ENCODE data around the gene BEST3.

The BEST3 gene

GRCh38 chr12:69688021-69688420 lies 11.1 kb downstream of the BEST3 start:
- H3K27ac ChIP-seq = no peak overlapping the region
- TF ChIP-seq CTCF (conservative IDR thresholded peaks at IDR 0.05) = no peak
- no peak for TF ChIP-seq ZFX (IDR thresholded peaks at IDR 0.05)

GRCh38 chr12:69687390-69687789 lies 11.7 kb downstream of the BEST3 start:
- no peak for TF ChIP-seq CTCF (conservative IDR thresholded peaks at IDR 0.05)
- no peak for TF ChIP-seq ZFX (IDR thresholded peaks at IDR 0.05)
- H3K27ac ChIP-seq = no peak overlapping the region

GRCh38 chr12:69686731-69687130 lies 12.4 kb downstream of the BEST3 start:
- TF ChIP-seq ZFX (IDR thresholded peaks at IDR 0.05) (no peak), CTCF (conservative IDR thresholded peaks at IDR 0.05) (no peak)
- no peak overlapping the region for H3K27ac ChIP-seq

GRCh38 chr12:69685810-69686209 lies 13.3 kb downstream of the BEST3 start:
- no peak overlapping the region for H3K27ac ChIP-seq
- TF ChIP-seq ZFX (IDR thresholded peaks at IDR 0.05) (no peak), CTCF (conservative IDR thresholded peaks at IDR 0.05) (no peak)

- TF ChIP-seq CTCF (conservative IDR thresholded peaks at IDR 0.05) (no peak), ZFX (IDR thresholded peaks at IDR 0.05) (no peak)
Observed at GRCh38 chr12:69684466-69684865, 14.6 kb downstream of the BEST3 start.

GRCh38 chr12:69682110-69682755 lies 16.9 kb downstream of the BEST3 start:
- no peak overlapping the region; the same call in 1 of the 2 replicates for H3K27ac ChIP-seq
- TF ChIP-seq ZFX (IDR thresholded peaks at IDR 0.05) (no peak), CTCF (conservative IDR thresholded peaks at IDR 0.05) (no peak)

More at GRCh38 chr12:69684466-69684865, 14.6 kb downstream of the BEST3 start:
- H3K27ac ChIP-seq = no peak overlapping the region

GRCh38 chr12:69679119-69679518 lies 20.0 kb downstream of the BEST3 start:
- H3K27ac ChIP-seq = no peak overlapping the region
- TF ChIP-seq CTCF (conservative IDR thresholded peaks at IDR 0.05) = no peak
- no peak for TF ChIP-seq ZFX (IDR thresholded peaks at IDR 0.05)

Data from C4-2B (cell line).